Measurements from ENCODE around the gene S100P.

GRCh38 chr4:6706173-6706572 lies 12.5 kb downstream of the S100P start:
- TF ChIP-seq, protein P1, sequence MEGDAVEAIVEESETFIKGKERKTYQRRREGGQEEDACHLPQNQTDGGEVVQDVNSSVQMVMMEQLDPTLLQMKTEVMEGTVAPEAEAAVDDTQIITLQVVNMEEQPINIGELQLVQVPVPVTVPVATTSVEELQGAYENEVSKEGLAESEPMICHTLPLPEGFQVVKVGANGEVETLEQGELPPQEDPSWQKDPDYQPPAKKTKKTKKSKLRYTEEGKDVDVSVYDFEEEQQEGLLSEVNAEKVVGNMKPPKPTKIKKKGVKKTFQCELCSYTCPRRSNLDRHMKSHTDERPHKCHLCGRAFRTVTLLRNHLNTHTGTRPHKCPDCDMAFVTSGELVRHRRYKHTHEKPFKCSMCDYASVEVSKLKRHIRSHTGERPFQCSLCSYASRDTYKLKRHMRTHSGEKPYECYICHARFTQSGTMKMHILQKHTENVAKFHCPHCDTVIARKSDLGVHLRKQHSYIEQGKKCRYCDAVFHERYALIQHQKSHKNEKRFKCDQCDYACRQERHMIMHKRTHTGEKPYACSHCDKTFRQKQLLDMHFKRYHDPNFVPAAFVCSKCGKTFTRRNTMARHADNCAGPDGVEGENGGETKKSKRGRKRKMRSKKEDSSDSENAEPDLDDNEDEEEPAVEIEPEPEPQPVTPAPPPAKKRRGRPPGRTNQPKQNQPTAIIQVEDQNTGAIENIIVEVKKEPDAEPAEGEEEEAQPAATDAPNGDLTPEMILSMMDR (conservative IDR thresholded peaks at IDR 0.05): no peak
- no peak for TF ChIP-seq ZFX (IDR thresholded peaks at IDR 0.05)

Data from C4-2B (cell line).